ENCODE measurements around the gene COPS9. TPM values are rescaled to one million over a fixed set of nuclear protein-coding genes. Genes with fewer than 3 reads are reported as not detected.

Gene COPS9
- total and polyA plus RNA-seq, 2 donors (not counting 1 experiment from before 2014, with no cell fraction given): 48.7 to 69.9 TPM

GRCh38 chr2:240153418-240153817 lies 17.3 kb upstream of the COPS9 start:
- Histone ChIP-seq H3K4me3 (ENCODE audit: control extremely low read depth in 1 of 5, extremely low read depth in 1 of 5, insufficient read depth in 1 of 5, low read depth in 2 of 5, low read length in 4 of 5) (no peak overlapping the region), H3K9ac (ENCODE audit: low read length) (no peak overlapping the region), H3K79me2 (ENCODE audit: control insufficient read depth, insufficient read depth, low read length) (no peaks in the 10 kb centered on the region), H3K27me3 (replicated peaks in 1 of 4; ENCODE audit: control extremely low read depth in 1 of 4, control insufficient read depth in 3 of 4, insufficient read depth in 4 of 4, low read length in 3 of 4) (peaks cover 0 to 7% (median 0%) of the 10 kb centered on the region in 4 experiments), H3K36me3 (replicated peaks in 1 of 2; ENCODE audit: control extremely low read depth in 1 of 2, control insufficient read depth in 1 of 2, extremely low read depth in 1 of 2, insufficient read depth in 2 of 2, low read length in 1 of 2) (no peaks in the 10 kb centered on the region), H4K20me1 (ENCODE audit: control insufficient read depth, insufficient read depth, low read length, poor library complexity, severe bottlenecking) (no peaks in the 10 kb centered on the region), H3K4me2 (replicated peaks; ENCODE audit: low read depth, low read length, poor library complexity, severe bottlenecking) (no peak overlapping the region), H3K27ac (ENCODE audit: low read length in 2 of 2) (no peak overlapping the region), H3K4me1 (ENCODE audit: control insufficient read depth in 2 of 2, insufficient read depth in 2 of 2, low read length in 2 of 2) (no peaks in the 10 kb centered on the region), H2AFZ (ENCODE audit: insufficient read depth, low read depth, low read length, poor library complexity, severe bottlenecking) (no peak overlapping the region), H3K9me3 (ENCODE audit: control extremely low read depth in 1 of 3, control insufficient read depth in 2 of 3, insufficient read depth in 1 of 3, low read length in 2 of 3) (no peaks in the 10 kb centered on the region)
- no CpG with 5 or more reads among the region's 3 CpGs for WGBS (ENCODE audit: insufficient coverage)
- CTCF ChIA-PET: interaction anchor here (0.7 to 2.3 kb wide), 2 partner anchors 10 to 690 kb away, joined by 3 to 13 read pairs; no protein-coding TSS in a partner anchor
- TF ChIP-seq CTCF (IDR thresholded peaks at IDR 0.05): no peak
- TF ChIP-seq EZH2 (IDR thresholded peaks at IDR 0.05; ENCODE audit: borderline replicate concordance, insufficient read depth, low read depth, low read length, poor library complexity, severe bottlenecking): no peak
- Mint-ChIP-seq H3K9me3 (ENCODE audit: insufficient read depth) (peaks cover 3% of the 10 kb centered on the region), H3K27me3 (peaks cover 11% of the 10 kb centered on the region), H3K27ac (no peak overlapping the region), H3K4me3 (no peak overlapping the region), H3K4me1 (no peaks in the 10 kb centered on the region)
- intact Hi-C loops (cut with micrococcal nuclease): no loop called here
- POLR2A ChIA-PET: no interaction called here
- ATAC-seq (ENCODE audit: low read depth) (no peak), DNase-seq (no peak)

DNA sequence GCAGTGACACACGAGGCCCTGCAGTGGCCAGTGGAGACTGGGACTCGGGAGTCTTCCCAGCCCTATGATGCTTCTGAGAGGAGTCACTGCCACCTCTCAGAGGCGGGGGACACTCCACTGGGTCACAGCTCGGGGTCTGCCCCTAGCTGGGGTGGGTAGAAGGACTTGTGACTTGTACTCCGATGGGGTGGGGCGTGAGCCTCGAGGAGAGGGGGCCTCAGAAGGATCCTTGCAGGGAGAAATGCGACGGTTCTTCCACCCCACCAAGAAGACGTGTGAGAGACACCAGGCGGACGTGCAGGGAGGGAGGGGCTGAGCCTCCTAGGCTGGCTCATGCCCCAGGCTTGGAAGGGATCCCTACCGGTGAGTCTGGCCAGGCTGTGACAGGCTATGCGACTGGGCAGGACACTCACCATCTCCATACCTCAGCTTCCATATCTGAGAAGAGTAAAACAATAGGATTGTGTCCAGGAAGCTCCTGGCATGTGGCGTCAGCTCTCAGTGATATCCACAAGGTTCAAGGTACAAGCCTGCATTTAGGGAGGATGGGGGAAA lies 15.4 kb upstream of the COPS9 start:
- Mint-ChIP-seq H3K9me3 (ENCODE audit: insufficient read depth) (peaks cover 3% of the 10 kb centered on the region), H3K27me3 (peaks cover 18% of the 10 kb centered on the region), H3K4me1 (no peaks in the 10 kb centered on the region), H3K27ac (no peak overlapping the region), H3K4me3 (no peak overlapping the region)
- intact Hi-C loops (cut with micrococcal nuclease): no loop called here
- no peak overlapping the region for H2AFZ ChIP-seq (ENCODE audit: insufficient read depth, low read depth, low read length, poor library complexity, severe bottlenecking)
- CTCF ChIA-PET: interaction anchor here (0.7 kb wide), 1 partner anchor 91 kb away, joined by 3 read pairs; no protein-coding TSS in a partner anchor
- DNase-seq (no peak), ATAC-seq (ENCODE audit: low read depth) (no peak)
- POLR2A ChIA-PET: no interaction called here
- H3K9me3 ChIP-seq (ENCODE audit: control extremely low read depth in 1 of 3, control insufficient read depth in 2 of 3, insufficient read depth in 1 of 3, low read length in 2 of 3): no peaks in the 10 kb centered on the region
- H4K20me1 ChIP-seq (ENCODE audit: control insufficient read depth, insufficient read depth, low read length, poor library complexity, severe bottlenecking): no peaks in the 10 kb centered on the region
- WGBS (ENCODE audit: insufficient coverage): 70% methylated on average over 9 of the region's 15 CpGs
- TF ChIP-seq EZH2 (IDR thresholded peaks at IDR 0.05; ENCODE audit: borderline replicate concordance, insufficient read depth, low read depth, low read length, poor library complexity, severe bottlenecking): no peak
- TF ChIP-seq CTCF (IDR thresholded peaks at IDR 0.05): no peak
- no peaks in the 10 kb centered on the region for H3K4me1 ChIP-seq (ENCODE audit: control insufficient read depth in 2 of 2, insufficient read depth in 2 of 2, low read length in 2 of 2)
- H3K9ac ChIP-seq (ENCODE audit: low read length): no peak overlapping the region
- no peak overlapping the region for H3K27ac ChIP-seq (ENCODE audit: low read length in 2 of 2)
- no peak overlapping the region for H3K4me3 ChIP-seq (ENCODE audit: control extremely low read depth in 1 of 5, extremely low read depth in 1 of 5, insufficient read depth in 1 of 5, low read depth in 2 of 5, low read length in 4 of 5)
- peaks cover 0 to 7% (median 0%) of the 10 kb centered on the region in 4 experiments for H3K27me3 ChIP-seq (replicated peaks in 1 of 4; ENCODE audit: control extremely low read depth in 1 of 4, control insufficient read depth in 3 of 4, insufficient read depth in 4 of 4, low read length in 3 of 4)
- no peak overlapping the region for H3K4me2 ChIP-seq (replicated peaks; ENCODE audit: low read depth, low read length, poor library complexity, severe bottlenecking)
- H3K36me3 ChIP-seq (replicated peaks in 1 of 2; ENCODE audit: control extremely low read depth in 1 of 2, control insufficient read depth in 1 of 2, extremely low read depth in 1 of 2, insufficient read depth in 2 of 2, low read length in 1 of 2): no peaks in the 10 kb centered on the region
- no peaks in the 10 kb centered on the region for H3K79me2 ChIP-seq (ENCODE audit: control insufficient read depth, insufficient read depth, low read length)

Measured in B cell (primary cell).